ENCODE results near the gene FGFR1OP2. TPM values are rescaled to one million over a fixed set of nuclear protein-coding genes. Genes with fewer than 3 reads are reported as not detected.

FGFR1OP2 gene
- total RNA-seq, 1 experiment from 2014 or later = 40.6 TPM

DNA sequence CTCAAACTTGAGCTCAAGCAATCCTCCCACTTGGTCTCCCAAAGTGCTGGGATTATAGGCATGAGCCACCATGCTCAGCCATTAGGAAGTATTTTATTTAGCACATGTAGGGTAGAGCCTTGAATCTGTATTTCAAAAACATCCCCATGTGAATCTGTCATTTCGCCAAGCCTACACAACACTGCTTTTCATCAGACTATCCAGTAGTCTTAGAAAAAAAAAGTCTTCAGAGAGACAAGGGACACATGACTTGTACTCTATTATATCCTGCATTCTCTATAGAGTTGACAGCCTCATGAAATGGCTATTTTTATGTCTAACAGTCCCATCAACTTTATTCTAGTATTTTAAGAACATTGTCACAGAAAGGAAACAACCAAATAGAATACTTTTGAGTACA, 40.5 kb downstream of the FGFR1OP2 start:
- ChIA-PET POLR2A (interaction anchor here (0.7 kb wide), 1 partner anchor 434 kb away, joined by 3 read pairs; no protein-coding TSS in a partner anchor), CTCF (interaction anchor here (0.6 to 0.7 kb wide), 4 partner anchors 30 to 544 kb away, joined by 3 read pairs; no protein-coding TSS in a partner anchor)
- Mint-ChIP-seq H3K9me3 (ENCODE audit: unreplicated experiment) (no peaks in the 10 kb centered on the region), H3K36me3 (ENCODE audit: insufficient read depth, unreplicated experiment) (peaks cover 81% of the 10 kb centered on the region), H3K27me3 (ENCODE audit: insufficient read depth, unreplicated experiment) (no peaks in the 10 kb centered on the region), H3K4me3 (ENCODE audit: unreplicated experiment) (no peak overlapping the region), H3K4me1 (ENCODE audit: insufficient read depth, unreplicated experiment) (no peaks in the 10 kb centered on the region), H3K27ac (ENCODE audit: low read depth, unreplicated experiment) (no peak overlapping the region)
- no peak for DNase-seq (ENCODE audit: unreplicated experiment)
- intact Hi-C loops (cut with micrococcal nuclease) = no loop called here
- no TSS peak for BruUV-seq (replicated peaks)
- TF ChIP-seq CTCF (IDR thresholded peaks at IDR 0.05; ENCODE audit: unreplicated experiment) = no peak

DNA sequence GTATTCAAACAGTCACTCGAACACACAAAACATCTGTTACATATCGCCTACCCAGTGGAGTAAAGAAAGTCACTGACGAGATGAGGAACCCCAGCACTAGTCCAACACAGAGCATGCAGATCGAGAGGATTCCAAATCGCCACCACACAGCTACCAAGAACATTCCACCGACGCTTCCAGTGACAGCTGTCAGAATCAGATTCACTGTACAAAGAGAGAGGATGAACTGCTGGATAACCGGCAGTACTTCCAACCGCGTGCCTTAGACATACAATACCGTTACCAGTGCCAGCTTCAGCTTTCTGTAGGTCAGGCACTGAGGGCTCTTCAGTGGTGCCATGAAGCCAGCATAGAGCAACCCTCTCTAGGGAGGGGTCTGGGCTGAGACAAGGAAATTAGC, 41.5 kb downstream of the FGFR1OP2 start:
- Mint-ChIP-seq H3K36me3 (ENCODE audit: insufficient read depth, unreplicated experiment) (peaks cover 83% of the 10 kb centered on the region), H3K27ac (ENCODE audit: low read depth, unreplicated experiment) (no peak overlapping the region), H3K9me3 (ENCODE audit: unreplicated experiment) (no peaks in the 10 kb centered on the region), H3K4me3 (ENCODE audit: unreplicated experiment) (no peak overlapping the region), H3K27me3 (ENCODE audit: insufficient read depth, unreplicated experiment) (no peaks in the 10 kb centered on the region), H3K4me1 (ENCODE audit: insufficient read depth, unreplicated experiment) (no peaks in the 10 kb centered on the region)
- DNase-seq (ENCODE audit: unreplicated experiment) = no peak
- TF ChIP-seq CTCF (IDR thresholded peaks at IDR 0.05; ENCODE audit: unreplicated experiment) = no peak
- intact Hi-C loops (cut with micrococcal nuclease) = no loop called here
- ChIA-PET POLR2A (no interaction called here), CTCF (no interaction called here)
- no TSS peak for BruUV-seq (replicated peaks)

DNA sequence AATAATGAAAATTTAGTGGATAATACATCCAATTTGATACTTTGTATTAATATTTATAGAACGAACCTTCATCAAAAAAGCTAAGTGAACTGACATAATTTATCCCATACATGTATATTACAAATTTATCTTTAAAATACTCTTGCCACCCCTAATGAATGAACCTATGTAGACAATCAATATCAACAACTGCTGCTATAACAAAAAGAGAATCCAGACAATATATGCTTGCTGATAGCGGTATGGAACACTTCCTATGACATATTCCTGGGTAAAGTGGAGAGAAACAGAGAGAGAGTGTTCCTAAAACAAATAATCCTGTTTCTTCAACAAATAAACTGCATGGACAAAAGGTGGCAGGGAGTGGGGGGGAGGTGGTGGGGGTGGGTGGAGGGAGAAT, 44.6 kb downstream of the FGFR1OP2 start:
- H3K27ac Mint-ChIP-seq (ENCODE audit: low read depth, unreplicated experiment) = no peak overlapping the region
- CTCF ChIA-PET = no interaction called here
- TF ChIP-seq CTCF (IDR thresholded peaks at IDR 0.05; ENCODE audit: unreplicated experiment) = no peak
- intact Hi-C loops (cut with micrococcal nuclease) = no loop called here
- no peaks in the 10 kb centered on the region for H3K9me3 Mint-ChIP-seq (ENCODE audit: unreplicated experiment)
- no peaks in the 10 kb centered on the region for H3K27me3 Mint-ChIP-seq (ENCODE audit: insufficient read depth, unreplicated experiment)
- peaks cover 86% of the 10 kb centered on the region for H3K36me3 Mint-ChIP-seq (ENCODE audit: insufficient read depth, unreplicated experiment)
- DNase-seq (ENCODE audit: unreplicated experiment) = no peak
- BruUV-seq (replicated peaks) = no TSS peak
- no peak overlapping the region for H3K4me3 Mint-ChIP-seq (ENCODE audit: unreplicated experiment)
- no peaks in the 10 kb centered on the region for H3K4me1 Mint-ChIP-seq (ENCODE audit: insufficient read depth, unreplicated experiment)
- POLR2A ChIA-PET = no interaction called here

- DNase-seq (ENCODE audit: unreplicated experiment) = peak; percentile 33
- no TSS peak for BruUV-seq (replicated peaks)
- H3K9me3 Mint-ChIP-seq (ENCODE audit: unreplicated experiment) = no peaks in the 10 kb centered on the region
- ChIA-PET CTCF (interaction anchor here (0.7 kb wide), 1 partner anchor 77 kb away, joined by 3 read pairs; no protein-coding TSS in a partner anchor), POLR2A (no interaction called here)
- H3K27me3 Mint-ChIP-seq (ENCODE audit: insufficient read depth, unreplicated experiment) = no peaks in the 10 kb centered on the region
- H3K4me1 Mint-ChIP-seq (ENCODE audit: insufficient read depth, unreplicated experiment) = no peaks in the 10 kb centered on the region
- H3K27ac Mint-ChIP-seq (ENCODE audit: low read depth, unreplicated experiment) = no peak overlapping the region
- no peak overlapping the region for H3K4me3 Mint-ChIP-seq (ENCODE audit: unreplicated experiment)
- no peak for TF ChIP-seq CTCF (IDR thresholded peaks at IDR 0.05; ENCODE audit: unreplicated experiment)
- peaks cover 89% of the 10 kb centered on the region for H3K36me3 Mint-ChIP-seq (ENCODE audit: insufficient read depth, unreplicated experiment)
- intact Hi-C loops (cut with micrococcal nuclease) = no loop called here
These were observed 49.6 kb downstream of the FGFR1OP2 start for GRCh38 chr12:26987634-26988424.
